Liver (tissue), 9 donors: ENCODE results near the gene DPP9. TPM values are rescaled to one million over a fixed set of nuclear protein-coding genes. Genes with fewer than 3 reads are reported as not detected.

Experiments used
- DNase-seq: peaks from one replicate; pipeline ENCODE4 v3.0.0-alpha.2; 2017; ENCODE audit warnings: low spot score
- H3K27ac ChIP-seq, 2 donors: one replicate each; pipeline ENCODE4 v1.7.0; 2013; ENCODE audit warnings: inconsistent platforms in 2 of 2, low read length in 2 of 2, control low read depth in 1 of 2, low read depth in 1 of 2, mild to moderate bottlenecking in 1 of 2
- H3K27me3 ChIP-seq, 4 donors: one replicate each; pipeline versions ENCODE4 v1.6.1 to v1.7.0; 2013; ENCODE audit warnings: low read length in 3 of 4, inconsistent platforms in 1 of 4, mild to moderate bottlenecking in 1 of 4, moderate library complexity in 1 of 4; ENCODE audit not compliant: control insufficient read depth in 4 of 4, insufficient read depth in 4 of 4
- H3K36me3 ChIP-seq, 4 donors: one replicate each; pipeline versions ENCODE4 v1.6.1 to v1.7.0; 2013; ENCODE audit warnings: low read length in 3 of 4, mild to moderate bottlenecking in 3 of 4, low read depth in 1 of 4, moderate library complexity in 1 of 4; ENCODE audit not compliant: control insufficient read depth in 4 of 4, insufficient read depth in 3 of 4
- H3K4me1 ChIP-seq, 4 donors: one replicate each; pipeline versions ENCODE4 v1.6.1 to v1.7.0; 2013; ENCODE audit warnings: low read length in 3 of 4, mild to moderate bottlenecking in 3 of 4, moderate library complexity in 1 of 4; ENCODE audit not compliant: control insufficient read depth in 4 of 4, insufficient read depth in 4 of 4
- H3K4me3 ChIP-seq, 3 donors: one replicate each; pipeline versions ENCODE4 v1.6.1 to v1.7.0; 2013; ENCODE audit warnings: low read length in 3 of 3, control low read depth in 1 of 3, low read depth in 1 of 3, mild to moderate bottlenecking in 1 of 3
- H3K9ac ChIP-seq, 2 donors: one replicate each; pipeline ENCODE4 v1.7.0; 2013; ENCODE audit warnings: low read length in 2 of 2, mild to moderate bottlenecking in 2 of 2, moderate library complexity in 2 of 2, control low read depth in 1 of 2, low read depth in 1 of 2
- H3K9me3 ChIP-seq, 4 donors: one replicate each; pipeline versions ENCODE4 v1.6.1 to v1.7.0; 2013; ENCODE audit warnings: low read length in 3 of 4; ENCODE audit not compliant: control insufficient read depth in 4 of 4
- CTCF ChIP-seq: fragments of 150-350 bp; IDR thresholded peaks from 2 replicates; pipeline ENCODE4 v1.5.1; 2017; ENCODE audit warnings: improper control_type of control experiment, low read depth, low read length; ENCODE audit not compliant: missing input control
- EGR1 ChIP-seq, 2 donors: IDR thresholded peaks; 2 replicates each; pipeline ENCODE4 v1.6.1; 2016 to 2018; ENCODE audit warnings: antibody characterized with exemption in 2 of 2, low read depth in 2 of 2
- FOXA1 ChIP-seq: IDR thresholded peaks from 2 replicates; pipeline ENCODE4 v1.6.1; 2016; ENCODE audit warnings: antibody characterized with exemption
- FOXA2 ChIP-seq: IDR thresholded peaks from 2 replicates; pipeline ENCODE4 v1.6.1; 2016; ENCODE audit warnings: antibody characterized with exemption
- GABPA ChIP-seq, 2 donors: IDR thresholded peaks in 1 of 2; conservative IDR thresholded peaks in 1 of 2; 2 replicates each; pipeline ENCODE4 v1.6.1; 2016; ENCODE audit warnings: antibody characterized with exemption in 2 of 2, mild to moderate bottlenecking in 1 of 2, moderate library complexity in 1 of 2
- HNF4A ChIP-seq, 2 donors: conservative IDR thresholded peaks; 2 replicates each; pipeline ENCODE4 v1.6.1; 2016; ENCODE audit warnings: antibody characterized with exemption in 2 of 2, mild to moderate bottlenecking in 2 of 2
- HNF4G ChIP-seq: IDR thresholded peaks from 2 replicates; pipeline ENCODE4 v1.6.1; 2016; ENCODE audit warnings: antibody characterized with exemption
- NR2F2 ChIP-seq: IDR thresholded peaks from 2 replicates; pipeline ENCODE4 v1.6.1; 2016; ENCODE audit warnings: antibody characterized with exemption
- RXRA ChIP-seq, 2 donors: IDR thresholded peaks; 2 replicates each; pipeline ENCODE4 v1.6.1; 2017 to 2018; ENCODE audit warnings: antibody characterized with exemption in 2 of 2, mild to moderate bottlenecking in 1 of 2
- SP1 ChIP-seq: IDR thresholded peaks from 2 replicates; pipeline ENCODE4 v1.6.1; 2018; ENCODE audit warnings: antibody characterized with exemption, mild to moderate bottlenecking
- TAF1 ChIP-seq: conservative IDR thresholded peaks from 2 replicates; pipeline ENCODE4 v1.6.1; 2016; ENCODE audit warnings: antibody characterized with exemption, mild to moderate bottlenecking
- YY1 ChIP-seq: IDR thresholded peaks from 2 replicates; pipeline ENCODE4 v1.6.1; 2016; ENCODE audit warnings: antibody characterized with exemption, mild to moderate bottlenecking
- ZBTB33 ChIP-seq: IDR thresholded peaks from 2 replicates; pipeline ENCODE4 v1.6.1; 2016; ENCODE audit warnings: antibody characterized with exemption
- WGBS: extraction: QIAGEN DNeasy Blood & Tissue Kit; methylation state at CpG from one replicate; pipeline ENCODE4 v1.1.7; 2013; 5-methylcytosine and 5-hydroxymethylcytosine counted together
- polyA plus RNA-seq, 2 donors: library from polyadenylated mRNA; stranded (reverse) in 1 of 2; unstranded in 1 of 2; fragments of 200-250 nt in 1 of 2; fragments of >200 nt in 1 of 2; fragmentation: Nextera tagmentation in 1 of 2; extraction: Ambion mirVana in 1 of 2; gene quantifications; one replicate each; pipeline versions ENCODE4 v1.2.1 to v1.2.3, GENCODE V29; 2013 to 2015
- total RNA-seq, 2 donors: library from RNA; depleted of rRNA; stranded (reverse); fragments of >200 nt; gene quantifications; one replicate each; pipeline ENCODE4 v1.2.3, GENCODE V29; 2014
- TF ChIP-seq, protein P1 (sequence below): IDR thresholded peaks from 2 replicates; pipeline ENCODE4 v1.6.1; 2016; ENCODE audit warnings: antibody characterized with exemption
- TF ChIP-seq, protein P2 (sequence below): IDR thresholded peaks from 2 replicates; pipeline ENCODE4 v1.6.1; 2016; ENCODE audit warnings: antibody characterized with exemption, mild to moderate bottlenecking
- TF ChIP-seq, protein P3 (sequence below): IDR thresholded peaks from 2 replicates; pipeline ENCODE4 v1.6.1; 2016; ENCODE audit warnings: antibody characterized with exemption
- donor health status: healthy.
- donor health status: healthy.
- donor health status: healthy.
- donor health status: healthy.
- donor health status: healthy.

DPP9 gene
- total and polyA plus RNA-seq, 4 donors: 20.5 to 74.5 (median 40.3) TPM

DNA sequence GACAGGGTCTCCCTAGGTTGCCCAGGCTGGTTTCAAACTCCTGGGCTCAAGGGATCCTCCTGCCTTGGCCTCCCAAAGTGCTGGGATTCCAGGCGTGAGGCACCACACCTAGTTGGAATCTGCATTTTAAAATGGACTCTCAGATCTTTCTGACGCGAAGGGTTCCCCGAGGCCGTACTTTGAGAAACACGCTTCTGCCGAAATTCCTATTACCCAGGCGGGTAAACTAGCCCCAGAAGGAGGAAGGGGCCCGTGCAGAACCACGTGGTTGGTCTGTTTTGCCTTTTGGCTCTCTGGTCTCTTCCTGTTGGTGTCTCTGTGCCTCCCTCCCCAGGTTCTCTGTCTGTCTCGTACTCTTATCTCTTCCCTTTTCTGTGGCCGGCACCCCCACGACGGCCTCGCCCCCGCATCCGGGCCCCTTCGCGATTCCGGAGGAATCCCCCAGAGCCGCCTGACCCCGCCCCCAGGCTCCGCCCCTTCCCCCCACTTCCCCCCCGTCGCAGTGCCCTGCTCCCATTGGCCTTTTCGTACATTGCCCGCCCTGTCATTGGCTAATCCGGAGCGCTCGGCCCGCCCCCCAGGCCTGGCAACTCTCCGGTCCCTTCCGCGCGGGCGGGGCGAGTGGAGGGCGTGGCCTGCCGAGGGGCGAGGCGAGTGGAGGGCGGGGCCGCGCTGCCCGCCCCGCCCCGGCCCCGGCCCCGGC, 84.7 kb downstream of the DPP9 start, which contains the start of gene TNFAIP8L1:
TNFAIP8L1 (plus strand) TSS at position 689 of the 703 bp plus-strand sequence. CDS start 12,354 bp downstream, outside the sequence.
- peak; percentile 99 for DNase-seq
- Histone ChIP-seq H3K9ac (peak within 1 kb of the TSS; percentile 63 to 69), H3K36me3 (no peaks in the 10 kb centered on the region), H3K27ac (peak within 1 kb of the TSS; percentile 76 to 83), H3K9me3 (no peaks in the 10 kb centered on the region), H3K4me3 (peak within 1 kb of the TSS; percentile 83 to 92 (median 87)), H3K4me1 (peaks cover 4 to 31% (median 28%) of the 10 kb centered on the region in 4 donors), H3K27me3 (no peaks in the 10 kb centered on the region)
- WGBS: 2% methylated on average over 49 of the region's 49 CpGs
- TF ChIP-seq GABPA (IDR thresholded peaks at IDR 0.05 in 1 of 2, conservative IDR thresholded peaks at IDR 0.05 in 1 of 2) (peak in 1 of 2 donors; percentile 30), FOXA1 (no peak), HNF4A (conservative IDR thresholded peaks at IDR 0.05) (no peak), SP1 (peak; percentile 40), ZBTB33 (no peak), YY1 (peak; percentile 41), EGR1 (IDR thresholded peaks at IDR 0.05; ENCODE audit: low read depth in 2 of 2) (peak; percentile 59 to 77), HNF4G (no peak), NR2F2 (peak; percentile 45), TAF1 (no peak), FOXA2 (no peak)
- TF ChIP-seq, protein P1, sequence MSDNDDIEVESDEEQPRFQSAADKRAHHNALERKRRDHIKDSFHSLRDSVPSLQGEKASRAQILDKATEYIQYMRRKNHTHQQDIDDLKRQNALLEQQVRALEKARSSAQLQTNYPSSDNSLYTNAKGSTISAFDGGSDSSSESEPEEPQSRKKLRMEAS: peak; percentile 39

DNA sequence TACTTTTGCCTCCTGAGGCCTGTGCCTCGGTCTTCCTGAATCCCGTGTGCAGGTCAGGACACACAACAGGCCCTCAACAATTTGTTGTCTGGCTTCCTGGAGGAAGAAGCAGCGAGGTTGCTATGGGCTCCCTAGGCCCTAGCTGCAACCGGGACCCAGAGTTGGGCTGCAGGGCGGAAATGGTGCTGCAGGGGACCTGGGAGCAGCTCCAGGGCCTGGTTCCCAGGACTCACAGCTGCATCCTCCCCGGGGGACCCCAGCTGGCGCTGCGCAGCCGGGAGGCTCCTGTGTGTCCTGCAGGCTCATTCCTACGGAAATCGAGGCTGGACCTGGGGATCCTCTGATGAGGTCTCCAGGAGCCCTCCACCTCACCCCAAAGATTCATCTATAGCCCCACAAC, 85.3 kb downstream of the DPP9 start:
- Histone ChIP-seq H3K4me1 (peaks cover 4 to 35% (median 29%) of the 10 kb centered on the region in 4 donors), H3K27ac (no peak overlapping the region), H3K27me3 (no peaks in the 10 kb centered on the region), H3K9me3 (no peaks in the 10 kb centered on the region), H3K4me3 (no peak overlapping the region), H3K9ac (no peak overlapping the region), H3K36me3 (no peaks in the 10 kb centered on the region)
- DNase-seq: no peak
- no peak for TF ChIP-seq ZBTB33
- WGBS: 75% methylated on average over 11 of the region's 11 CpGs

GRCh38 chr19:4636761-4637160, 86.9 kb downstream of the DPP9 start:
- Histone ChIP-seq H3K9ac (no peak overlapping the region), H3K27ac (no peak overlapping the region), H3K36me3 (no peaks in the 10 kb centered on the region), H3K9me3 (no peaks in the 10 kb centered on the region), H3K4me1 (peaks cover 4 to 34% (median 27%) of the 10 kb centered on the region in 4 donors), H3K27me3 (no peaks in the 10 kb centered on the region), H3K4me3 (no peak overlapping the region)
- WGBS: 60% methylated on average over 8 of the region's 8 CpGs
- no peak for DNase-seq
- TF ChIP-seq, protein P2, sequence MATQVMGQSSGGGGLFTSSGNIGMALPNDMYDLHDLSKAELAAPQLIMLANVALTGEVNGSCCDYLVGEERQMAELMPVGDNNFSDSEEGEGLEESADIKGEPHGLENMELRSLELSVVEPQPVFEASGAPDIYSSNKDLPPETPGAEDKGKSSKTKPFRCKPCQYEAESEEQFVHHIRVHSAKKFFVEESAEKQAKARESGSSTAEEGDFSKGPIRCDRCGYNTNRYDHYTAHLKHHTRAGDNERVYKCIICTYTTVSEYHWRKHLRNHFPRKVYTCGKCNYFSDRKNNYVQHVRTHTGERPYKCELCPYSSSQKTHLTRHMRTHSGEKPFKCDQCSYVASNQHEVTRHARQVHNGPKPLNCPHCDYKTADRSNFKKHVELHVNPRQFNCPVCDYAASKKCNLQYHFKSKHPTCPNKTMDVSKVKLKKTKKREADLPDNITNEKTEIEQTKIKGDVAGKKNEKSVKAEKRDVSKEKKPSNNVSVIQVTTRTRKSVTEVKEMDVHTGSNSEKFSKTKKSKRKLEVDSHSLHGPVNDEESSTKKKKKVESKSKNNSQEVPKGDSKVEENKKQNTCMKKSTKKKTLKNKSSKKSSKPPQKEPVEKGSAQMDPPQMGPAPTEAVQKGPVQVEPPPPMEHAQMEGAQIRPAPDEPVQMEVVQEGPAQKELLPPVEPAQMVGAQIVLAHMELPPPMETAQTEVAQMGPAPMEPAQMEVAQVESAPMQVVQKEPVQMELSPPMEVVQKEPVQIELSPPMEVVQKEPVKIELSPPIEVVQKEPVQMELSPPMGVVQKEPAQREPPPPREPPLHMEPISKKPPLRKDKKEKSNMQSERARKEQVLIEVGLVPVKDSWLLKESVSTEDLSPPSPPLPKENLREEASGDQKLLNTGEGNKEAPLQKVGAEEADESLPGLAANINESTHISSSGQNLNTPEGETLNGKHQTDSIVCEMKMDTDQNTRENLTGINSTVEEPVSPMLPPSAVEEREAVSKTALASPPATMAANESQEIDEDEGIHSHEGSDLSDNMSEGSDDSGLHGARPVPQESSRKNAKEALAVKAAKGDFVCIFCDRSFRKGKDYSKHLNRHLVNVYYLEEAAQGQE: no peak
- TF ChIP-seq, protein P1: no peak
- TF ChIP-seq EGR1 (IDR thresholded peaks at IDR 0.05; ENCODE audit: low read depth in 2 of 2) (no peak), FOXA2 (no peak), SP1 (no peak), RXRA (IDR thresholded peaks at IDR 0.05) (no peak), HNF4A (conservative IDR thresholded peaks at IDR 0.05) (no peak), CTCF (no peak), HNF4G (no peak)
- TF ChIP-seq, protein P3, sequence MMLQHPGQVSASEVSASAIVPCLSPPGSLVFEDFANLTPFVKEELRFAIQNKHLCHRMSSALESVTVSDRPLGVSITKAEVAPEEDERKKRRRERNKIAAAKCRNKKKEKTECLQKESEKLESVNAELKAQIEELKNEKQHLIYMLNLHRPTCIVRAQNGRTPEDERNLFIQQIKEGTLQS: no peak
